ENCODE results near the gene RAD54L. TPM values are rescaled to one million over a fixed set of nuclear protein-coding genes. Genes with fewer than 3 reads are reported as not detected.
"Not testable (repeated sequence)": the region's sequence is repeated elsewhere in the genome, so short reads cannot be mapped to it uniquely, and the experiment has no call there.

The RAD54L gene
- total and polyA plus RNA-seq, 7 donors, result 1.4 to 11.2 TPM; not detected in 5

DNA sequence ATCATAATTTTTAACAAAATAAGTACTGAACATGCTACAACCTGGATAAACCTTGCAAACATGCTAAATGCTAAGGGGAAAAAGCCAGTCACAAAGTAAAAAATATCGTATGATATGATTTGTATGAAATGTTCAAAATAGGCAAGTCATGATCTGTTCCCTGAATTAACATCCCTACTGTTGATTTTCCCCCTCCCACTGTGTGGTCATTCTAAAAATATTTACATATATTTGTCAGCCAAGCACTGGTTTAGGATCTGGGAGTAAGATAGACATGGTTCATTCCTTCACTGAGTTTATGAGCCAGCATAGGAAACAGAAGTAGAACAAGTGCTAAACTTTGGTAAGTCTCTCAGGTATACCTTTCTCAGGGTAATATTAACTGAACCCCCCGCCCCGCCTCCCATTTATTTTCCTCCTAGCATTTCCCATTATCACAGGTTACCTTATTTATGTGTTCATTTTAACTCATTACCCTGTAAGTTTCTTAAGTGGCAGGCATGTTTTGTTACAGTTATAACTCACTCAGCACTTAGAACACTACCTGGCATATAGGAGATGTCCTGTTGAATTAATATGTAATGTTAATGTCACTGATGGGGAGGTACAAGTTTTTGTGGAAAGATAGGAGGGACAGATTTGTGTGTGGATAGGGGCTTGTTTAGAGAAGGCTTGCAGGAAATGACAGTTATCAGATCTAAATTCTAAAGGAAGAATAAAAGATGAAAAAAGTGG is 68.3 kb downstream of the RAD54L start:
- Histone ChIP-seq H3K4me3 (no peak overlapping the region), H3K4me1 (no peaks in the 10 kb centered on the region), H3K27ac (no peak overlapping the region), H3K9me3 (no peaks in the 10 kb centered on the region), H3K27me3 (no peaks in the 10 kb centered on the region), H3K36me3 (peaks cover 16 to 74% (median 52%) of the 10 kb centered on the region in 4 donors)
- TF ChIP-seq POLR2A (IDR thresholded peaks at IDR 0.05), result no peak
- TF ChIP-seq, protein P1, sequence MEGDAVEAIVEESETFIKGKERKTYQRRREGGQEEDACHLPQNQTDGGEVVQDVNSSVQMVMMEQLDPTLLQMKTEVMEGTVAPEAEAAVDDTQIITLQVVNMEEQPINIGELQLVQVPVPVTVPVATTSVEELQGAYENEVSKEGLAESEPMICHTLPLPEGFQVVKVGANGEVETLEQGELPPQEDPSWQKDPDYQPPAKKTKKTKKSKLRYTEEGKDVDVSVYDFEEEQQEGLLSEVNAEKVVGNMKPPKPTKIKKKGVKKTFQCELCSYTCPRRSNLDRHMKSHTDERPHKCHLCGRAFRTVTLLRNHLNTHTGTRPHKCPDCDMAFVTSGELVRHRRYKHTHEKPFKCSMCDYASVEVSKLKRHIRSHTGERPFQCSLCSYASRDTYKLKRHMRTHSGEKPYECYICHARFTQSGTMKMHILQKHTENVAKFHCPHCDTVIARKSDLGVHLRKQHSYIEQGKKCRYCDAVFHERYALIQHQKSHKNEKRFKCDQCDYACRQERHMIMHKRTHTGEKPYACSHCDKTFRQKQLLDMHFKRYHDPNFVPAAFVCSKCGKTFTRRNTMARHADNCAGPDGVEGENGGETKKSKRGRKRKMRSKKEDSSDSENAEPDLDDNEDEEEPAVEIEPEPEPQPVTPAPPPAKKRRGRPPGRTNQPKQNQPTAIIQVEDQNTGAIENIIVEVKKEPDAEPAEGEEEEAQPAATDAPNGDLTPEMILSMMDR (IDR thresholded peaks at IDR 0.05), result no peak
- no peak for DNase-seq
- intact Hi-C loops (cut with DNase I), result no loop called here
- WGBS, 2 donors, result 92 to 94% methylated on average over 3 of the region's 3 CpGs

DNA sequence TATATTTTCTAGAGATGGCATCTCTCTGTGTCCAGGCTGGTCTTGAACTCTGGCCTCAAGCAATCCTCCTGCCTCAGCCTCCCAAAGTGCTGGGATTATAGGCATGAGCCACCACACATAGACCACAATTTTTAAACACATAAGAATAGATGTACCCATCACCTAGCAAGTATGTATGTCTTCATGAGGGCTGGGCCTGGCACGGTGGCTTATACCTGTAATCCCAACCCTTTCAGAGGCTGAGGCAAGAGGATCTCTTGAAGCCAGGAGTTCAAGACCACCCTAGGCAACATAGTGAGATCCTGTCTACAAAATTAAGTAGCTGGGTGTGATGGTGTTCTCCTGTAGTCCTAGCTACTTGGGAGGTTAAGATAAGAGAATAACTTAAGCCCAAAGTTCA is 69.8 kb downstream of the RAD54L start:
- no peak for DNase-seq
- Histone ChIP-seq H3K36me3 (peaks cover 9 to 59% (median 38%) of the 10 kb centered on the region in 4 donors), H3K27ac (no peak overlapping the region), H3K4me1 (no peaks in the 10 kb centered on the region), H3K9me3 (no peaks in the 10 kb centered on the region), H3K27me3 (no peaks in the 10 kb centered on the region), H3K4me3 (no peak overlapping the region)
- intact Hi-C loops (cut with DNase I), result no loop called here
- WGBS, 2 donors, result 88 to 97% methylated on average over 1 of the region's 1 CpG
- TF ChIP-seq, protein P1 (IDR thresholded peaks at IDR 0.05), result no peak
- no peak for TF ChIP-seq EP300 (IDR thresholded peaks at IDR 0.05)

DNA sequence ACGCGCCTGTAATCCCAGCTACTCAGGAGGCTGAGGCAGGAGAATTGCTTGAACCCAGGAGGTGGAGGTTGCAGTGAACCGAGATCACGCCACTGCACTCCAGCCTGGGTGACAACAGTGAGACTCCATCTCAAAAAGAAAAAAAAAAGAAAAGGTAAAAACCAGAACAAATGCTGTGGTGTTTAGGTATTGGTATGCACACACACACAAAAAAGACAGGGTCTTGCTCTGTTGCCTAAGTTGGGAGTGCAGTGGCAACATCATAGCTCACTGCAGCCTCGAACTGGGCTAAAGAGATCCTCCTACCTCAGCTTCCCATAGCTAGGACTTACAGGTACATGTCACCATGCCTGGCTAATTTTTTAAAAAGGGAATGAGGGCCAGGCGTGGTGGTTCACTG is 71.7 kb downstream of the RAD54L start:
- H3K9me3 ChIP-seq; H3K27ac ChIP-seq; H3K4me3 ChIP-seq; DNase-seq; intact Hi-C loops (cut with DNase I); H3K27me3 ChIP-seq; H3K4me1 ChIP-seq: not testable (repeated sequence)
- 89 to 94% methylated on average over 6 of the region's 6 CpGs for WGBS, 2 donors
- H3K36me3 ChIP-seq, result peaks cover 0 to 39% (median 20%) of the 10 kb centered on the region in 4 donors

DNA sequence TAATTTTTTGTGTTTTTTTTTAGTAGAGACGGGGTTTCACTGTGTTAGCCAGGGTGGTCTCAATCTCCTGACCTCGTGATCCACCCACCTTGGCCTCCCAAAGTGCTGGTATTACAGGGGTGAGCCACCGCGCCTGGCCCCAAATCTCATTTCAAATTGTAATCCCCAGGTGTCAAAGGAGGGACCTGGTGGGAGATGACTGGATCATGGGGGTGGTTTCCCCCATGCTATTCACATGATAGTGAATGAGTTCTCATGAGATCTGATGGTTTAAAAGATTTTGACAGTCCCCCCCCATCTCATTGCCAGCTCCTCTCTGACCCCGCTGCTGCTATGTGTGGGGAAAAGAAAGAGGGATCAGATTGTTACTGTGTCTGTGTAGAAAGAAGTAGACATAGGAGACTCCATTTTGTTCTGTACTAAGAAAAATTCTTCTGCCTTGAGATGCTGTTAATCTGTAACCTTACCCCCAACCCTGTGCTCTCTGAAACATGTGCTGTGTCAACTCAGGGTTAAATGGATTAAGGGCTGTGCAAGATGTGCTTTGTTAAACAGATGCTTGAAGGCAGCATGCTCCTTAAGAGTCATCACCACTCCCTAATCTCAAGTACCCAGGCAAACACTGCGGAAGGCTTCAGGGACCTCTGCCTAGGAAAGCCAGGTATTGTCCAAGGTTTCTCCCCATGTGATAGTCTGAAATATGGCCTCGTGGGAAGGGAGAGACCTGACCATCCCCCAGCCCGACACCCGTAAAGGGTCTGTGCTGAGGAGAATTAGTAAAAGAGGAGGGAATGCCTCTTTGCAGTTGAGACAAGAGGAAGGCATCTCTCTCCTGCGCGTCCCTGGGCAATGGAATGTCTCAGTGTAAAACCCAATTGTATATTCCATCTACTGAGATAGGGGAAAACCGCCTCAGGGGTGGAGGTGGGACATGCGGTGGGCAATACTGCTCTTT is 72.7 kb downstream of the RAD54L start:
- H3K9me3 ChIP-seq; H3K27me3 ChIP-seq; DNase-seq; H3K4me3 ChIP-seq; H3K4me1 ChIP-seq; intact Hi-C loops (cut with DNase I); H3K27ac ChIP-seq: not testable (repeated sequence)
- 84 to 91% methylated on average over 12 of the region's 13 CpGs for WGBS, 2 donors
- H3K36me3 ChIP-seq, result peaks cover 0 to 30% (median 14%) of the 10 kb centered on the region in 4 donors

DNA sequence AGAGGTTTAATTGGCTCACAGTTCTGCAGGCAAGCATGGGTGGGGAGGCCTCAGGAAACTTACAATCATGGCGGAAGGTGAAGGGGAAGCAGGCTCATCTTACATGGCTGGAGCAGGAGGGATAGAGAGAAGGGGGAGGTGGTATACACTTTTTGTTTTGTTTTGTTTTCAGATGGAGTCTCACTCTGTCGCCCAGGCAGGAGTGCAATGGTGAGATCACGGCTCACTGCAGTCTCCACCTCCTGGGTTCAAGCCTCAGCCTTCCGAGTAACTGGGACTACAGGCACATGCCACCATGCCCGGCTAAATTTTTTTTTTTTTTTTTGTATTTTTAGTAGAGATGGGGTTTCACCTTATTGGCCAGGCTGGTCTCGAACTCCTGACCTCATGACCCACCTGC is 74.6 kb downstream of the RAD54L start:
- H3K27ac ChIP-seq; DNase-seq; H3K4me1 ChIP-seq; intact Hi-C loops (cut with DNase I); H3K27me3 ChIP-seq; H3K4me3 ChIP-seq; H3K9me3 ChIP-seq: not testable (repeated sequence)
- H3K36me3 ChIP-seq, result peaks cover 0 to 10% (median 3%) of the 10 kb centered on the region in 4 donors
- WGBS, 2 donors, result 92 to 98% methylated on average over 6 of the region's 6 CpGs

DNA sequence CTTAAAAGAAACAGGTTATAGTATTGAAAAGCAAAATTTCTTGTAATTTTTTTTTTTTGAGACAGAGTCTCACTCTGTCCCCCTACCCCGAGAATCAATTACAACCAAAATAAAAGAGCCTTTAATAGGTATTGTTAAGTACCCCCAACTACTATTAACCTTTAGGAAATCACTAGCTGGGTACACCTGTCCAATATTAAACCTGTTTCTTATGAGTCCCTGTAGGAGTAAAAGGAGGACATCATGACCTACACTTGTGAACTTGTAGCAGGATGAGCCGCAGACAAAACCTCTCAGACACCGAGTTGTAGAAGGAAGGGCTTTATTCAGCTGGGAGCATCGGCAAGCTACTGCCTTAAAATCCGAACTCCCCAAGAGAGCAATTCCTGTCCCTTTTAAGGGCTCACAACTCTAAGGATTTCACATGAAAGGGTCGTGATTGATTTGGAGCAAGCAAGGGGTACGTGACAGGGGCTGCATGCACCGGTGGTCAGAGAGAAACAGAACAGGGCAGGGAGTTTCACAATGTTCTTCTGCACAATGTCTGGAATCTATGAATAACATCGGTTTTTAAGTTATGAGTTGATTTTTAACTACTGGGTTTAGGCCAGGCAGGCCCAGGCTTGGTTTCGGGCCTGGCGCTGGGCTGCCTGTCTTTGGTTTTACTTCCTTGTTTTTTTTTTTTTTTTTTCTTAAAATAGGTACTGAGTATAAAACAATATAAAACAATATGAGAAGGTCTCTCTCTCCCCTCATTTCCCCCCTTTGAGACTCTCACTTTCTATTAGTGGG is 77.9 kb downstream of the RAD54L start:
- H3K9me3 ChIP-seq; DNase-seq; H3K4me1 ChIP-seq; intact Hi-C loops (cut with DNase I); H3K36me3 ChIP-seq; H3K27ac ChIP-seq; H3K4me3 ChIP-seq; H3K27me3 ChIP-seq: not testable (repeated sequence)
- 87 to 95% methylated on average over 11 of the region's 11 CpGs for WGBS, 2 donors

Other genes with a start within 250 kb of the RAD54L start
- gene PIK3R3, start 115.1 kb upstream of the RAD54L start, total RNA-seq, result 10 to 100 TPM in 2 of 4 donors, 1 to 10 TPM in 2; 6.2 to 11.6 (median 9.4) TPM
- 1 to 10 TPM; 2.4 to 7.0 (median 3.9) TPM for gene PIK3R3, start 115.1 kb upstream of the RAD54L start, polyA plus RNA-seq
- 1 to 10 TPM in 2 of 4 donors, under 1 TPM in 2; 0.95 to 8.9 (median 2.2) TPM for gene TSPAN1, start 72.7 kb upstream of the RAD54L start, total RNA-seq
- 1,000 to 10,000 TPM in 1 of 3 donors, 100 to 1,000 TPM in 2; 300 to 1,233 (median 443) TPM for gene TSPAN1, start 72.7 kb upstream of the RAD54L start, polyA plus RNA-seq
- not detected for gene P3R3URF, start 71.3 kb upstream of the RAD54L start, total RNA-seq
- gene P3R3URF, start 71.3 kb upstream of the RAD54L start, polyA plus RNA-seq, result not detected
- 10 to 100 TPM; 29.9 to 37.4 (median 33.5) TPM for gene POMGNT1, start 49.3 kb upstream of the RAD54L start, total RNA-seq
- gene POMGNT1, start 49.3 kb upstream of the RAD54L start, polyA plus RNA-seq, result 10 to 100 TPM in 1 of 3 donors, 1 to 10 TPM in 2; 5.5 to 19.8 (median 9.0) TPM
- 10 to 100 TPM in 1 of 4 donors, 1 to 10 TPM in 3; 3.0 to 10.8 (median 9.2) TPM for gene LURAP1, start 44.4 kb upstream of the RAD54L start, total RNA-seq
- gene LURAP1, start 44.4 kb upstream of the RAD54L start, polyA plus RNA-seq, result under 1 TPM in 2 of 3 donors, not detected in 1; 0.60 to 0.95 TPM
- 10 to 100 TPM; 55.1 to 65.2 (median 64.3) TPM for gene LRRC41, start 55.9 kb downstream of the RAD54L start, total RNA-seq
- 10 to 100 TPM; 21.0 to 36.0 (median 28.0) TPM for gene LRRC41, start 55.9 kb downstream of the RAD54L start, polyA plus RNA-seq
- 100 to 1,000 TPM; 414 to 610 (median 491) TPM for gene UQCRH, start 55.9 kb downstream of the RAD54L start, total RNA-seq
- 1,000 to 10,000 TPM in 2 of 3 donors, 100 to 1,000 TPM in 1; 786 to 1,339 (median 1,078) TPM for gene UQCRH, start 55.9 kb downstream of the RAD54L start, polyA plus RNA-seq
- 10 to 100 TPM; 11.4 to 18.6 (median 15.0) TPM for gene NSUN4, start 93.0 kb downstream of the RAD54L start, total RNA-seq
- 10 to 100 TPM in 2 of 3 donors, 1 to 10 TPM in 1; 7.2 to 14.3 (median 10.6) TPM for gene NSUN4, start 93.0 kb downstream of the RAD54L start, polyA plus RNA-seq
- gene FAAH, start 146.6 kb downstream of the RAD54L start, total RNA-seq, result 10 to 100 TPM in 3 of 4 donors, 1 to 10 TPM in 1; 5.4 to 17.9 (median 13.5) TPM
- 10 to 100 TPM in 1 of 3 donors, 1 to 10 TPM in 2; 7.2 to 48.1 (median 7.8) TPM for gene FAAH, start 146.6 kb downstream of the RAD54L start, polyA plus RNA-seq
- gene DMBX1, start 242.1 kb downstream of the RAD54L start, total RNA-seq, result not detected
- gene DMBX1, start 242.1 kb downstream of the RAD54L start, polyA plus RNA-seq, result not detected

Data from sigmoid colon (tissue), 7 donors.